H1 (cell line): ENCODE results near the gene PRG3. TPM values are rescaled to one million over a fixed set of nuclear protein-coding genes. Genes with fewer than 3 reads are reported as not detected.

Experiments
- polyA plus RNA-seq, 7 experiments: library from polyadenylated mRNA; depleted of rRNA in 3 of 7; stranded (reverse) in 5 of 7; unstranded in 2 of 7; fragments of >200 nt in 5 of 7; fragments of 200-250 nt in 2 of 7; gene quantifications; 1 replicate in 5 of 7; 2 replicates in 1 of 7; 4 replicates in 1 of 7; pipeline versions ENCODE4 v1.2.1 to v1.2.3, GENCODE V29; 2011 to 2013; ENCODE audit warnings: missing spikeins in 2 of 7, mixed read lengths in 2 of 7
- total RNA-seq: library from RNA; stranded (reverse); fragmentation: NEBNext Ultra II Directional; extraction: Animal tissue kit (Norgen Biotek cat#: 25700); gene quantifications from 2 replicates; pipeline ENCODE4 v1.2.1, GENCODE V29; 2021
- TF ChIP-seq, protein P1 (sequence below), 3 experiments: IDR thresholded peaks; 1 replicate in 2 of 3; 2 replicates in 1 of 3; pipeline versions ENCODE4 v1.5.1 to v1.6.1; 2011; ENCODE audit warnings: low read length in 3 of 3, mild to moderate bottlenecking in 3 of 3, inconsistent platforms in 2 of 3, low read depth in 1 of 3, moderate library complexity in 1 of 3; ENCODE audit not compliant: insufficient read depth in 1 of 3; ENCODE audit errors: control extremely low read depth in 1 of 3

The PRG3 gene
- total and polyA plus RNA-seq, 2 of the 8 experiments (the other 6 are each of a cell fraction or from before 2014, with no cell fraction given): not detected

DNA sequence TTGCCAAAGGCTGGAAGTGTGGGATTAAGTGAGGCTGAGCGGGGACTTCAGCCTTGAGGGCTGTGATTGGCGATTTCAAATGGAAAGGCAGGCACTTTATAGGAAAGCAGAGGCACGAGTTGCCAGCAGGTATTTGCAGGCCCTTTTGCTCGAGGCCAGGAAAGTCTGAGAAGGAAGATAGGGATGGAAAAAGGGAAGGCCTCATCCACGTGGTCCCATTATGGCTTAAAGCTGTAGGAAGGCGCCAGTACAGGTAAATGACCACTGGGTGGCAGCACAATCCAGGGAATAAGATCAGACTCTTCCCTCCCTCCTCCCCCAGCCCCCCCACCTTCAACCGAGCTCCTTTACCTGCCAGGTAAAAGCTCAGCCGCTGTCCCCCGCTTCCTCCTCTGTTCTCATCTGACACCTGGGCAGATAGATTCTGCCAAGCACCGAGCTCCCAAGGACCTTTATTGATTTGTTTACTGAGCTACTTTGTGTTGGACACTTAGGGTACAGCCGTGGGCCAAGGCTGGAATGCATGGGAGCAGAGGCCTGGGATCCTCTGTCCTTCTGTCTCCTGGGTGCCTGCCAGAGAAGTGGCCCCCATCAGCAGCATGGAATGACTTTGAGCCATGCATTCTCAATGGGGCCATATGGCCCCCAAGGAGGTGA, 35.3 kb downstream of the PRG3 start (continued):
- TF ChIP-seq, protein P1, sequence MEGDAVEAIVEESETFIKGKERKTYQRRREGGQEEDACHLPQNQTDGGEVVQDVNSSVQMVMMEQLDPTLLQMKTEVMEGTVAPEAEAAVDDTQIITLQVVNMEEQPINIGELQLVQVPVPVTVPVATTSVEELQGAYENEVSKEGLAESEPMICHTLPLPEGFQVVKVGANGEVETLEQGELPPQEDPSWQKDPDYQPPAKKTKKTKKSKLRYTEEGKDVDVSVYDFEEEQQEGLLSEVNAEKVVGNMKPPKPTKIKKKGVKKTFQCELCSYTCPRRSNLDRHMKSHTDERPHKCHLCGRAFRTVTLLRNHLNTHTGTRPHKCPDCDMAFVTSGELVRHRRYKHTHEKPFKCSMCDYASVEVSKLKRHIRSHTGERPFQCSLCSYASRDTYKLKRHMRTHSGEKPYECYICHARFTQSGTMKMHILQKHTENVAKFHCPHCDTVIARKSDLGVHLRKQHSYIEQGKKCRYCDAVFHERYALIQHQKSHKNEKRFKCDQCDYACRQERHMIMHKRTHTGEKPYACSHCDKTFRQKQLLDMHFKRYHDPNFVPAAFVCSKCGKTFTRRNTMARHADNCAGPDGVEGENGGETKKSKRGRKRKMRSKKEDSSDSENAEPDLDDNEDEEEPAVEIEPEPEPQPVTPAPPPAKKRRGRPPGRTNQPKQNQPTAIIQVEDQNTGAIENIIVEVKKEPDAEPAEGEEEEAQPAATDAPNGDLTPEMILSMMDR (IDR thresholded peaks at IDR 0.05; ENCODE audit: control extremely low read depth in 1 of 3, insufficient read depth in 1 of 3, low read depth in 1 of 3, low read length in 3 of 3): peak; percentile 61 to 76 (median 73)
